Measurements from ENCODE around the gene CNPY1.
A peak's percentile ranks its signal among the peaks of the same experiment; 100 is the strongest.

Gene CNPY1

DNA sequence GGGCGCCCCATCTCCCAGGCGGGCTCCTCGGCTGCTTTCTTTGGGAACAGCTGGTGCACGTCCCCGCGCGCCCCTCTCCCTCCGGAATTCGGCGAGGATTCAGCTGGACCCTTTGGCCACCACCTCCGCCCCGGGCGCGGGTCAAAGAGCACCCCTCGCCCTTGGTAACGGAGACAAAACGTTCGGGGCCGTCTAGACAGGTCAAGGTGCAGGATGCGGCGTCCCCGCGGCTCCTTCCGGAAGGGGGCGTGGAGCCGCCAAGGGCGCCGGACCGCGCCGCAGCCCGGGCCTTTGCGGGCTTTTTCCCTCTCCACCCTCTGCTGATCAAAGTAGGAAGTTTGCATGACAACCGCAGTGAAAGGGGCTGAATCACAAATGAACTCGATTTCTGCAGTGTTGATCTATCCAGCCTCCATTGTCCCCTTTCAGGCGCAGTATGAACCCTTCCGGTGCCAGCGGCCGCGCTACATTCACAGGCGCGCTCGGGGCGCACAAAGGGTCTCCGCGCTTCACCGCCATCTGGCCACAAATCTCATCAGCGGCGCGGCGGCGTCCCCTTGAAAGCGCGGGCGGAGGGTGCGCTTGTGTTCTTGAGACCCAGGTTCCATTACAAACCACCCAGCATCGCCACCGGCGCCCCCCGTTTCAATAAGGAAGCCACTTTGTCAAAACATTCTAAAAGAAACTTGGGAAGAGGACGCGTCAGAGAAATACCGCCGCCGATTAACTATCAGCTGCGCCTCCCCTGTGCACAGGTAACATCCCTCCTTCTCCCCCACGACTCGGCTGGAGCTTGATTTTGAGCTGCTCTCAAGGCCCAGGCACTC is 36.4 kb downstream of the CNPY1 start:
- no peak for DNase-seq

DNA sequence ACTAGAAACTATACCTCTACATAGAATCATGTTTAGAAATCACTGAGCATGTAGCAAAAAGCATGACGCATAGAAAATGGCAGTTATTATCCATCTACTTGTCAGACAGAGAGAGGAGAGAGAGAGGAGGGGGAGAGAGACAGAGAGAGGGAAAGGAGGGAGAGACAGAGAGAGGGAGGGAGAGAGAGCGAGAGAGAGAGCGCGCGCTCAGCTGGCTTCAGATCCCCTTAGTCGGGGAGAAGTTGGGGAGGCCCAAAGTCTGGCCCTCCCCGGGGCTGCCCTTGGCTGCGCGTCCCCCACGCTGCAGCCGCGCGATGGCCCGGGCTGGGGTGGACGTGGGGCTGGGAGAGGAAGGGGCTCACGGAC is 37.0 kb downstream of the CNPY1 start:
- no peak for DNase-seq

- no peak for DNase-seq
Measured at GRCh38 chr7:155508376-155509358, 37.7 kb downstream of the CNPY1 start.

GRCh38 chr7:155507576-155507975 is 38.8 kb downstream of the CNPY1 start:
- DNase-seq, result no peak

- DNase-seq, result no peak
Measured at GRCh38 chr7:155506854-155507337, 39.5 kb downstream of the CNPY1 start.

GRCh38 chr7:155505422-155505793 is 41.0 kb downstream of the CNPY1 start:
- no peak for DNase-seq

- no peak for DNase-seq
Measured at GRCh38 chr7:155497149-155497901, 49.0 kb downstream of the CNPY1 start.

- no peak for DNase-seq
Measured at GRCh38 chr7:155496267-155497005, 49.9 kb downstream of the CNPY1 start.

GRCh38 chr7:155495440-155496248 is 50.7 kb downstream of the CNPY1 start:
- no peak for DNase-seq

- DNase-seq, result no peak
Measured at GRCh38 chr7:155494551-155494950, 51.8 kb downstream of the CNPY1 start.

DNA sequence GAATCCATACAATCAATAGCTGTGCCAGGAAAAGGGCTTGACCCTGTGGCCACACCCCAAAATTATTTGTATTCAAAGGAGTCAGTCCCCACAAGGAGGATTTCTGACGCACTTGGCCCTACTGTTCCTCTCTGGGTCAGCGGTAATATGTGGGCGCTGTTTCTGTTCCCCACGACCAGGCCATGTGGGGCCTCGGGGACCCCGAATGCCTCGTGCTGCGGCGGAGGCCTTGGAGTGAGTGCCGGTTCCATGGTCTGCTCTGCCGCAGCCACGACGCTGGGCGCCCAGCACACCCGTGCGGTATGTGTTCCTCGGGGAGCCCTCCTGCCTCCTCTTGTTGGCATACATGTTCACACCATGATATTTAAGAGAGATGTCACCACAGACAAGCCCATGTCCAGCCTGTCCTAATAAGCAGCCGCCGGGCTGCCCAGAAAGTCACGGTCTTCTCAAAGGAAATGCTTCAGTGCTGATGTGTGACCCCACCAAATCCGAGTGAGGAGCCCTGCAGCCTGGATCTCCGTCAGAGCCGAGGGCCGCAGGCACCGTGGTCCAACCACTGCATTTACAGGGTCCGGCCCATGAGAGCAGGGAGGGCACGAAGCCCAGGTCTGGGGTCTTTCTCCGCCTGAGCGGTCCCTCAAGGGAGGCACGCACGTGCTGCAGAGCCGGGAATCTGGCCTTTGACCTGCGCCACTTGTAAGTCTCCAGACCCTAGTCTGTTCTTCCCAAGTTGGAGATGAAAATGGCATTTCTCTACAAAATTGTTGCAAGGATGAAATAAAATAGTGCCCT is 52.4 kb downstream of the CNPY1 start:
- no peak for DNase-seq

- DNase-seq, result no peak
Measured at GRCh38 chr7:155491812-155492211, 54.5 kb downstream of the CNPY1 start.

DNA sequence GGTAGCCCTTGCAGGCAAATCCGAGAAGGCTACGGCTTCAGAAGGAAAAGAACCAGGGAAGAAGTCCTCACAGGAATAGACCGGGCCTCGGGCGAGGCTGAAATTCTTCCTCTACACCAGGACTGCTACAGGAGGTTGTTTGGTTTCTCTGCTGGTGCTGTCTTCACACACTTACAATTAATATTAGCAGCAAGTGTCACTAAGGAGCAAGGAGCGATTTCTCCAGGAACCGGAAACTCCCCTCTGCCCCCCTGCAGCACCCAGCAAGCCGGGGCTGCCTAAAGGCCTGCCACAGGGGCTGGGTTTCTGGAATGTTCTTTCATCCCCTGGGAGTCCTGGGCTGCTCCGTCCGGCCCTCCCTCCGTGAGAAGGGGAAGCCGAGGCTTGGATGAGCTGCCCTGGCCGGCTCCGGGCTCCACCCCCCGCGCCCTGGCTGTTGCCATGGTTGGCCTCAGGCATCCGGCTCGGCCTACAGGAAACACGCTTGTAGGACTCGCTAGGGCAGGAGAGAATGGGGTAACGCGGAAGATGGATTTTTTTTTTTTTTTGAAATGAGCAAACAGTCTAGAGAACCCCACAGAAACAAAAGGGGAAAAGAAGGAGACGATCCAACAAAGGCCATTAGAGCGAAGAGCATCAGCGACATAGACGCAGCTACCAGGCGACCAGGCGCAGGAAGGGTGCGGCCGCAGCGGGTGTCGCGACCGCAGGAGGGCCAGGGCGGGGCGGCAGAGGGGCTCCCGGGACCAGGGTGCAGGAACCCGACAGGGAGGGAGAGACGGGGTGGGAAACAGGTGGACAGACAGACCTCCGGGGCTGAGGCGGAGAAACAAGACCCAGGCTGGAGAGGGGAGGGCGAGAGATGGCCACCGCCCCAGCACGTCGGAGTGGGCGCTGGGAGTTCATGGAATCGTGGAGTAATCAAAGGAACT is 55.4 kb downstream of the CNPY1 start:
- peak; percentile 34 for DNase-seq

GRCh38 chr7:155489862-155490696 is 56.3 kb downstream of the CNPY1 start:
- DNase-seq, result no peak

- DNase-seq, result no peak
Measured at GRCh38 chr7:155489158-155489840, 57.1 kb downstream of the CNPY1 start.

DNA sequence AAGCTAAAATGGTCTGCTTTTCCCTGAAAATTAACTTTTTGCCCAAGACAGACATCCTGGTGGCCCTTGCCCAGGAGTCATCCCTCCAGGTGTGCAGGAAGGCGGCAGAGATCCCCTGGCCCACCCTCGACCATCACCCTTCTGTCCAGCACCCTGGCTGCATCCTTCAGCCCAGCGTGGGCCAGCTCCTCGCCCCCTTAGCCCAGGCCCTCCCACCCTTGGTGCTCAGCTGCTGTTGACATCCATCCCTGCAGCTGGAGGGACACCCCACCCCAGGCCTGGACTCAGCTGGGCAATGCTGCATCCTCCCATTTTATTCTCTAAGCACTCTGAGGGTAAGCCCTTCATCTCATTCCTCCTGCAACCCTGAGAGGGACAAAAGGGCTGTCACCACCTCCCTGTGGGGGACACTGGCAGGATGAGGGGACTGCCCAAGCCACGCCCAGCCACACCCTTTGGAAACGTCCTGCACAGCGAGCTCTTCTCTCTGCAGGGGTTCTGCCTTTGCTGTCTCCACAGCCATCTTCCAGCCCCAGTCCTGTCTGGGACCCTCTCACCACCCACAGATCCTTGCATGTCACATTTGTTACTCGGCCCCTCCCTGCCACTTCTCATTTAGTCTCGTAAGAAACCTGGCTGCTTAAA is 57.8 kb downstream of the CNPY1 start:
- DNase-seq, result no peak

Measured in CD4-positive, alpha-beta T cell treated with Interleukin-21 for 1 hour (primary cell).